ENCODE measurements around the gene CBY1. TPM values are rescaled to one million over a fixed set of nuclear protein-coding genes. Genes with fewer than 3 reads are reported as not detected.

CBY1 gene
- total RNA-seq, 3 donors from 2014 or later, result 18.1 to 21.1 (median 20.0) TPM

- Histone ChIP-seq H3K27me3 (no peaks in the 10 kb centered on the region), H3K9me3 (peaks cover 0 to 7% of the 10 kb centered on the region in 2 donors), H3K27ac (no peak overlapping the region), H3K36me3 (no peaks in the 10 kb centered on the region), H3K4me3 (no peak overlapping the region), H3K4me1 (no peaks in the 10 kb centered on the region)
- intact Hi-C loops (cut with DNase I; ENCODE audit: low total_unique reads), result no loop called here
- TF ChIP-seq CTCF (IDR thresholded peaks at IDR 0.05) (no peak), POLR2AphosphoS5 (IDR thresholded peaks at IDR 0.05) (no peak), POLR2A (IDR thresholded peaks at IDR 0.05) (no peak)
- DNase-seq (ENCODE audit: low spot score in 2 of 2), result no peak
Measured at GRCh38 chr22:38618682-38619081, 37.8 kb upstream of the CBY1 start.

DNA sequence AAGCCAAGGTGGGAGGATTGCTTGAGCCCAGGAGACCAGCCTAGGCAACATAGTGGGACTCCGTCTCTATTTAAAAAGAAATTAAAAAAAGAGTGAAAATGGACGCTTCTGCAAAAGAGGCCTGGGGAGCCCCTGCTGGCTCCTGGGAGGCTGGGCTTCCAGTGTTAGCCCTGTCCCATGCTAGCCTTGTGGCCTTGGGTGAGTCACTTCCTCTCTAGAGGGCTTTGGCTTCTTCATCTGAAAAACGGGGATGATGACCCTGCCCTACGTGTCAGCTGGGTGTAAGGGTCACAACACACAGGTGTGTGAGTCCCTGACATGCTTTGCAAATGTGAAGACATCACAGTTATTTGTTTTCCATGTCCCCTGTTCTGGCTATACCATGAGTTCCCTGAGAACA lies 33.1 kb upstream of the CBY1 start:
- no peak overlapping the region for H3K4me3 ChIP-seq
- no peaks in the 10 kb centered on the region for H3K27me3 ChIP-seq
- H3K4me1 ChIP-seq, result no peaks in the 10 kb centered on the region
- TF ChIP-seq CTCF (IDR thresholded peaks at IDR 0.05), result no peak
- peaks cover 0 to 2% of the 10 kb centered on the region in 2 donors for H3K9me3 ChIP-seq
- no peak overlapping the region for H3K27ac ChIP-seq
- DNase-seq (ENCODE audit: low spot score in 2 of 2), result no peak
- intact Hi-C loops (cut with DNase I; ENCODE audit: low total_unique reads), result no loop called here
- H3K36me3 ChIP-seq, result no peaks in the 10 kb centered on the region

- Histone ChIP-seq H3K27ac (no peak overlapping the region), H3K27me3 (no peaks in the 10 kb centered on the region), H3K9me3 (no peaks in the 10 kb centered on the region), H3K4me3 (no peak overlapping the region), H3K36me3 (no peaks in the 10 kb centered on the region), H3K4me1 (no peaks in the 10 kb centered on the region)
- TF ChIP-seq CTCF (IDR thresholded peaks at IDR 0.05) (no peak), POLR2A (IDR thresholded peaks at IDR 0.05) (no peak), POLR2AphosphoS5 (IDR thresholded peaks at IDR 0.05) (no peak)
- intact Hi-C loops (cut with DNase I; ENCODE audit: low total_unique reads), result no loop called here
- DNase-seq (ENCODE audit: low spot score in 2 of 2), result no peak
Measured at GRCh38 chr22:38628444-38628843, 28.0 kb upstream of the CBY1 start.

DNA sequence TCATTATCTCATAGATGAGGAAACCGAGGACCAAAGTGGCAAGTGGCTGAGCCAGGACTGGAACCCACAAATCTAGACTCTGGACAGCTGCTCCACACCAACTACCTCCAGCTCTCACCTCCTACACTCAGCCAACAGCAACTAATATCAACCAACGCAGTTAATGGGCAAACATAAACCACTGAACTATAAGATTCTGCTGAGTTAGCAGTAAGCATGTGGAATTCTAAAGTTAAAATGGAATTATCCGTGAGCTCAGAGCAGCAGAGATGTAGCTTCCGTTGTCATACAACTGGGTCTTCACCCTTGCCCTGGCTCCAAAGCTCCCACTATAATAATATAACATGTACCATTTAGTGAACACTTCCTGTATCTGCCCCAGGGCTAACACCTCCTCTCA lies 27.3 kb upstream of the CBY1 start:
- Histone ChIP-seq H3K27me3 (no peaks in the 10 kb centered on the region), H3K4me3 (no peak overlapping the region), H3K9me3 (no peaks in the 10 kb centered on the region), H3K27ac (no peak overlapping the region), H3K4me1 (no peaks in the 10 kb centered on the region), H3K36me3 (no peaks in the 10 kb centered on the region)
- no peak for DNase-seq (ENCODE audit: low spot score in 2 of 2)
- intact Hi-C loops (cut with DNase I; ENCODE audit: low total_unique reads), result no loop called here
- TF ChIP-seq POLR2AphosphoS5 (IDR thresholded peaks at IDR 0.05), result no peak
- TF ChIP-seq CTCF (IDR thresholded peaks at IDR 0.05), result no peak
- no peak for TF ChIP-seq POLR2A (IDR thresholded peaks at IDR 0.05)

GRCh38 chr22:38631724-38632123 lies 24.7 kb upstream of the CBY1 start:
- intact Hi-C loops (cut with DNase I; ENCODE audit: low total_unique reads), result no loop called here
- Histone ChIP-seq H3K27me3 (no peaks in the 10 kb centered on the region), H3K9me3 (no peaks in the 10 kb centered on the region), H3K36me3 (no peaks in the 10 kb centered on the region), H3K4me3 (no peak overlapping the region), H3K27ac (no peak overlapping the region), H3K4me1 (no peaks in the 10 kb centered on the region)
- TF ChIP-seq POLR2AphosphoS5 (IDR thresholded peaks at IDR 0.05) (no peak), CTCF (IDR thresholded peaks at IDR 0.05) (no peak)
- DNase-seq (ENCODE audit: low spot score in 2 of 2), result no peak

Data from breast epithelium (tissue), 4 donors.